ENCODE results near the gene PDCD6IP. TPM values are rescaled to one million over a fixed set of nuclear protein-coding genes. Genes with fewer than 3 reads are reported as not detected.

The PDCD6IP gene
- total RNA-seq, 1 donor from 2014 or later: 217 TPM

DNA sequence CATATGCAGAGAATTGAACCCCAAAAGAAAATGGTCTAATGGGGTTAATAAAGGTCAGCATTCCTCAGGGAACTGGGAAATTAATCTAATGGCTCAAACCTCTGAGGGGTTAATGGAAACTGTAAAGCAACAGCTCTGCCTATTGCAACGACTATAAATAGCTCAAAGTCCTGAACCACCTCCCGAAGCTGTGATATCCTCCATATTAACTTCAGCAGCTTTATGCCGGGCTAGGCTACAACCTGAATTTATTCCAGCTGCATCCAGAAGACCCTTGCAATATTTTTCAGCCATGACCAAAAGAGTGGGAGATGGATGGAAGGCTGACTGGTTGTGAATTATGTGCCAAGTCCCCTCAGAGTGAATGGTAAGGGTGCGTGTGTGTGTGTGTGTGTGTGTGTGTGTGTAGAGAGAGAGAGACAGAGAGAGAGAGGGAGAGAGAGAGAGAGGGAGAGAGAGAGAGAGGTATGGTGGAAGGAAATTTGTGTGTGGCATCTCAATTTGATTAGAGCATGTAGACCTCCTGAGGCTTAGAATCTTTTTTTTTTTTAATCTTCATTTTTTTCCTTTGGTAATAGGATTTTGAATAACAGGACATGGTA, 109.9 kb downstream of the PDCD6IP start:
- H3K36me3 Mint-ChIP-seq (ENCODE audit: unreplicated experiment): no peaks in the 10 kb centered on the region
- DNase-seq (ENCODE audit: extremely low spot score, unreplicated experiment): no peak
- H3K27ac Mint-ChIP-seq (ENCODE audit: unreplicated experiment): no peak overlapping the region
- H3K27me3 Mint-ChIP-seq (ENCODE audit: unreplicated experiment): no peaks in the 10 kb centered on the region
- H3K4me3 Mint-ChIP-seq (ENCODE audit: unreplicated experiment): no peak overlapping the region
- no peaks in the 10 kb centered on the region for H3K9me3 Mint-ChIP-seq (ENCODE audit: unreplicated experiment)
- H3K4me1 Mint-ChIP-seq (ENCODE audit: unreplicated experiment): peaks cover 11% of the 10 kb centered on the region
- TF ChIP-seq, protein P1, sequence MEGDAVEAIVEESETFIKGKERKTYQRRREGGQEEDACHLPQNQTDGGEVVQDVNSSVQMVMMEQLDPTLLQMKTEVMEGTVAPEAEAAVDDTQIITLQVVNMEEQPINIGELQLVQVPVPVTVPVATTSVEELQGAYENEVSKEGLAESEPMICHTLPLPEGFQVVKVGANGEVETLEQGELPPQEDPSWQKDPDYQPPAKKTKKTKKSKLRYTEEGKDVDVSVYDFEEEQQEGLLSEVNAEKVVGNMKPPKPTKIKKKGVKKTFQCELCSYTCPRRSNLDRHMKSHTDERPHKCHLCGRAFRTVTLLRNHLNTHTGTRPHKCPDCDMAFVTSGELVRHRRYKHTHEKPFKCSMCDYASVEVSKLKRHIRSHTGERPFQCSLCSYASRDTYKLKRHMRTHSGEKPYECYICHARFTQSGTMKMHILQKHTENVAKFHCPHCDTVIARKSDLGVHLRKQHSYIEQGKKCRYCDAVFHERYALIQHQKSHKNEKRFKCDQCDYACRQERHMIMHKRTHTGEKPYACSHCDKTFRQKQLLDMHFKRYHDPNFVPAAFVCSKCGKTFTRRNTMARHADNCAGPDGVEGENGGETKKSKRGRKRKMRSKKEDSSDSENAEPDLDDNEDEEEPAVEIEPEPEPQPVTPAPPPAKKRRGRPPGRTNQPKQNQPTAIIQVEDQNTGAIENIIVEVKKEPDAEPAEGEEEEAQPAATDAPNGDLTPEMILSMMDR (IDR thresholded peaks at IDR 0.05): no peak

DNA sequence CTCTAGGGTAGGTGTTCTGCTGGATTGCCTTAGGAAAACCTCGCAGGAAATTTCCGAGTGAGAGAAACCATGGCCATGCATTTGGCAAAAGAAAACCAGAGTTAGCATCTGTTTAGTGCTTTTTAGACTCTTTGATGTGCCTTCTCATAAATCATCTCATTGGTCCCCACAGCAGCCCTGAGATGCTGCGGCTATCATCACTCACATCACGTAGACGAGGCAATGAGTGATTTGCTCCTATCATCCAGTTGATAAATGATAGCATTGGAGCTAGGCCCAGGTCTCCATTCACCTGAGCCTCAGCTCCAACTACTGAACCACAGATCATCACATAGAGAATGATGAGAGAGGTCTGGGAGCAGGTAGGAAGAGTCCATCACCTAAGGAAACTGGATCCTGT, 111.1 kb downstream of the PDCD6IP start:
- Mint-ChIP-seq H3K36me3 (ENCODE audit: unreplicated experiment) (no peaks in the 10 kb centered on the region), H3K27me3 (ENCODE audit: unreplicated experiment) (no peaks in the 10 kb centered on the region), H3K4me1 (ENCODE audit: unreplicated experiment) (peaks cover 11% of the 10 kb centered on the region), H3K9me3 (ENCODE audit: unreplicated experiment) (no peaks in the 10 kb centered on the region), H3K4me3 (ENCODE audit: unreplicated experiment) (no peak overlapping the region), H3K27ac (ENCODE audit: unreplicated experiment) (no peak overlapping the region)
- TF ChIP-seq, protein P1 (IDR thresholded peaks at IDR 0.05): no peak
- DNase-seq (ENCODE audit: extremely low spot score, unreplicated experiment): no peak

DNA sequence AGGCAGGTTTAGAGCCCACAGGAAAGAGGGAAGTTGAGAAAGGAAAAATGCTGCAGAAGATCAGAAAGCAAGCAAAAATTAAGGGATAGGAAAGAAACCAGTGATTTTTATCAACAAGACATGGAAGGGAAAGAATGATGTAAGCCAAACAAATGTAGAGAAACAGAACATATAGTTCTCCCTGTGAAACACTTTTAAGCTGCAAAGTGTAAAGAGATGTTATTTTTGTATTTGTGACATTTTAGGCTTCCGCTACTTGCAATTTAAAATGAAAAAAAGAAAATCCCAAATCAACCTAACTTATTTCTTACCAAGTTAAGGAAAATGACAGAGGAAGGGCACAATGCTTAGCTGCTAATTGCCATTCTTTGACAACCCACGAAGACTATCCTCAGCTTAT, 111.6 kb downstream of the PDCD6IP start:
- no peak for DNase-seq (ENCODE audit: extremely low spot score, unreplicated experiment)
- no peak overlapping the region for H3K27ac Mint-ChIP-seq (ENCODE audit: unreplicated experiment)
- H3K4me3 Mint-ChIP-seq (ENCODE audit: unreplicated experiment): no peak overlapping the region
- no peaks in the 10 kb centered on the region for H3K27me3 Mint-ChIP-seq (ENCODE audit: unreplicated experiment)
- TF ChIP-seq, protein P1 (IDR thresholded peaks at IDR 0.05): no peak
- no peaks in the 10 kb centered on the region for H3K36me3 Mint-ChIP-seq (ENCODE audit: unreplicated experiment)
- H3K4me1 Mint-ChIP-seq (ENCODE audit: unreplicated experiment): peaks cover 14% of the 10 kb centered on the region
- no peaks in the 10 kb centered on the region for H3K9me3 Mint-ChIP-seq (ENCODE audit: unreplicated experiment)

DNA sequence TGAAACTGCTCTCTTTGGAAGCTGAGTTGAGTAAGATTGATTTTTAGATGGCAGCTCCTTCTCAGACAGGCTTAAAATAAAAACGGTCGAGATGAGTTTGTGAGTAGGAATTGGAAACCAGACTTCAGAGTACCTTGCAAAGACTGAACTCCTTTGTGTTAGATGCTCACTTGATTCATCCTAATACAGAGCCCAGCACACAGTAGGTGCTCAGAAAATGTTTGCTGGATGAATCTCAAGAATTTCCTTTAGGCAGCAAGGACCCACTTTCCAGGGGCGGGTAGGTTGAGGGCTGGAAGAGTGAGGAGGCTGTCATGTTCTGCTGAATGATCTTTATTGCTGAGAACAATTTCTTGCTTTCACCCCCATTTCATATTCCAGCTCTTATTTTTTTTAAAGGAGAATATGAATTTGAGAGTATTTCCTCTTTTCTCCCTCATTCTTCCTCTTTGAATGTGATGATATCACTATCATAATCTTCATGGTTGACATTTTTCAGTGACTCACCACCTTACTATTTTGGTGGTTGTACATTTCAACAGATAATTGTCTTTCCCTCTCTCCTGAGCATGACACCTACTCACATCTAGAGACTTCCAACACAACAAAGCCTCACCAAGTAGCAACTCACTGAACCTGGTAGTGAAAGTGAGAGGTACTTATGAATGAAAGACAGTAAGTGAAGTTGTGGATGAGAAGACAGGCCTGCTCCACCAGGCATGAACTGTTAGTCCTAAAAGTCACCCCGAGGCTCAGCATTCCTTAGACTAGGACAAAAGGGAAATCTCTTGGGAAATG, 113.3 kb downstream of the PDCD6IP start:
- TF ChIP-seq, protein P1 (IDR thresholded peaks at IDR 0.05): no peak
- Mint-ChIP-seq H3K36me3 (ENCODE audit: unreplicated experiment) (no peaks in the 10 kb centered on the region), H3K4me3 (ENCODE audit: unreplicated experiment) (no peak overlapping the region), H3K27me3 (ENCODE audit: unreplicated experiment) (no peaks in the 10 kb centered on the region), H3K4me1 (ENCODE audit: unreplicated experiment) (peaks cover 29% of the 10 kb centered on the region), H3K9me3 (ENCODE audit: unreplicated experiment) (no peaks in the 10 kb centered on the region), H3K27ac (ENCODE audit: unreplicated experiment) (no peak overlapping the region)
- no peak for DNase-seq (ENCODE audit: extremely low spot score, unreplicated experiment)

DNA sequence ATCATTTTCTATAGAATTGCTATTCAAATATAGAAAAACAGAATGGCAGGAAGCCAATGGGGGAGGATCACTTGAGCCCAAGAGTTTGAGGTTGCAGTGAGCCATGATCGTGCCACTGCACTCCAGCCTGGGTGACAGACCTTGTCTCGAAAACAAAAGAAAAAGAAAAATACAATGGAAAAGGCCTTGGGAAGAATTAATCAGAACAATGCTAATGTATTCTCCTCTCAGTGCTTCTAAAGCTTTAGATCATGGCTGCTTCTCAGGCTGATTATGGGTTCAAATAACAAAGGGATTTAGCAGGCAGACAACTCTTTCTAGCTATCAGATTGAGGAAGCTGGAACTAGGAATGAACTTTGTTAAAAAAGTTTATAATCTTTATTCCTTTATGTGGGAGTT, 115.8 kb downstream of the PDCD6IP start:
- Mint-ChIP-seq H3K27ac (ENCODE audit: unreplicated experiment) (no peak overlapping the region), H3K36me3 (ENCODE audit: unreplicated experiment) (no peaks in the 10 kb centered on the region), H3K4me3 (ENCODE audit: unreplicated experiment) (no peak overlapping the region), H3K4me1 (ENCODE audit: unreplicated experiment) (peaks cover 46% of the 10 kb centered on the region), H3K27me3 (ENCODE audit: unreplicated experiment) (no peaks in the 10 kb centered on the region), H3K9me3 (ENCODE audit: unreplicated experiment) (no peaks in the 10 kb centered on the region)
- TF ChIP-seq, protein P1 (IDR thresholded peaks at IDR 0.05): no peak
- DNase-seq (ENCODE audit: extremely low spot score, unreplicated experiment): no peak
